ENCODE measurements around the gene CGNL1.

The CGNL1 gene

DNA sequence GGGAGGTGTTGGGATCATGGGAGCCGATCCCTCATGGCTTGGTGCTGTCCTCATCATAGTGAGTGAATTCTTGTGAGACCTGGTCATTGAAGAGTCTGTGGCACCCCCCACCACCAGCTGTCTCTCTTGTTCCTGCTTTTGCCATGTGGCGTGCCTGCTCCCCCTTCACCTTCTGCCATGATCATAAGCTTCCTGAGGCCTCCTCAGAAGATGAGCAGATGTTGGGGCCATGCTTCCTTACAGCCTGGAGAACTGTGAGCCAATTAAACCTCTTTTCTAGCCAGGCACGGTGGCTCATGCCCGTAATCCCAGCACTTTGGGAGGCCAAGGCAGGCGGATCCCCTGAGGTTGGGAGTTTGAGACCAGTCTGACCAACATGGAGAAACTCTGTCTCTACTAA, 37.0 kb upstream of the CGNL1 start:
- TF ChIP-seq SIN3A (IDR thresholded peaks at IDR 0.05; ENCODE audit: borderline replicate concordance, insufficient read depth, low read length) (no peak), POLR2AphosphoS5 (IDR thresholded peaks at IDR 0.05; ENCODE audit: low read depth, low read length) (no peak), TAF1 (IDR thresholded peaks at IDR 0.05; ENCODE audit: borderline replicate concordance, insufficient read depth, low read length) (no peak), FOXP2 (optimal IDR thresholded peaks at IDR 0.05; ENCODE audit: borderline replicate concordance, extremely low read depth, extremely low read length, insufficient read depth) (no peak)
- TF ChIP-seq, protein P1, sequence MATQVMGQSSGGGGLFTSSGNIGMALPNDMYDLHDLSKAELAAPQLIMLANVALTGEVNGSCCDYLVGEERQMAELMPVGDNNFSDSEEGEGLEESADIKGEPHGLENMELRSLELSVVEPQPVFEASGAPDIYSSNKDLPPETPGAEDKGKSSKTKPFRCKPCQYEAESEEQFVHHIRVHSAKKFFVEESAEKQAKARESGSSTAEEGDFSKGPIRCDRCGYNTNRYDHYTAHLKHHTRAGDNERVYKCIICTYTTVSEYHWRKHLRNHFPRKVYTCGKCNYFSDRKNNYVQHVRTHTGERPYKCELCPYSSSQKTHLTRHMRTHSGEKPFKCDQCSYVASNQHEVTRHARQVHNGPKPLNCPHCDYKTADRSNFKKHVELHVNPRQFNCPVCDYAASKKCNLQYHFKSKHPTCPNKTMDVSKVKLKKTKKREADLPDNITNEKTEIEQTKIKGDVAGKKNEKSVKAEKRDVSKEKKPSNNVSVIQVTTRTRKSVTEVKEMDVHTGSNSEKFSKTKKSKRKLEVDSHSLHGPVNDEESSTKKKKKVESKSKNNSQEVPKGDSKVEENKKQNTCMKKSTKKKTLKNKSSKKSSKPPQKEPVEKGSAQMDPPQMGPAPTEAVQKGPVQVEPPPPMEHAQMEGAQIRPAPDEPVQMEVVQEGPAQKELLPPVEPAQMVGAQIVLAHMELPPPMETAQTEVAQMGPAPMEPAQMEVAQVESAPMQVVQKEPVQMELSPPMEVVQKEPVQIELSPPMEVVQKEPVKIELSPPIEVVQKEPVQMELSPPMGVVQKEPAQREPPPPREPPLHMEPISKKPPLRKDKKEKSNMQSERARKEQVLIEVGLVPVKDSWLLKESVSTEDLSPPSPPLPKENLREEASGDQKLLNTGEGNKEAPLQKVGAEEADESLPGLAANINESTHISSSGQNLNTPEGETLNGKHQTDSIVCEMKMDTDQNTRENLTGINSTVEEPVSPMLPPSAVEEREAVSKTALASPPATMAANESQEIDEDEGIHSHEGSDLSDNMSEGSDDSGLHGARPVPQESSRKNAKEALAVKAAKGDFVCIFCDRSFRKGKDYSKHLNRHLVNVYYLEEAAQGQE (IDR thresholded peaks at IDR 0.05; ENCODE audit: insufficient read depth in 1 of 2, low read depth in 2 of 2, low read length in 2 of 2): no peak

DNA sequence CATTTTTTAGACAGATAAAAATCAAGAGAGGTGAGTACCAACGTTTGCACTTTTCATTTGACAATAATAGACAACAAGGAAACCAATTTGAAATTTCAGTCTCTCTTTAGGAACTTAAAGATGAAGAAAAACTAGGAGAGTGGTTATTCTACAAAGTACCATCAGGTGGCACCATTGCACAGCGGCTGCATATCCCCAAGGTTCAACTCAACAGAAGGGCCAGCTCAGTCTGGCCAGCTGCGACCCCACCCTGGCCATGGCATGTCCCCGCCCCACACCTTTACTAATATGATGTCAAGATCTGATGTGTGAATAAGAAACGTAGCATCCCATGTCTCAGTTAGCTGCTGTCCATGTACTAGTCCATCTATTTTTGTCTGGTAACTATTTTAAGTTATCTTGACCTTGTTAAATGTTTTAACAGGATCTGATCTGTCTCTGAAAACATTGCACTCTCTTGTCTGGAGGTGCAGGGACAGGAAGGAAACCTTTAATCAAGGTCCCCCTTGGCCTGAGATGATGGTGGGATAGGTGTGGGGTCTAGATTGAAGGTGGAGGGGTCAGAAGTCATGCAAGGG, 35.5 kb upstream of the CGNL1 start:
- no peak for TF ChIP-seq FOXP2 (optimal IDR thresholded peaks at IDR 0.05; ENCODE audit: borderline replicate concordance, extremely low read depth, extremely low read length, insufficient read depth)
- TF ChIP-seq, protein P1 (IDR thresholded peaks at IDR 0.05; ENCODE audit: insufficient read depth in 1 of 2, low read depth in 2 of 2, low read length in 2 of 2): no peak
- TF ChIP-seq POLR2AphosphoS5 (IDR thresholded peaks at IDR 0.05; ENCODE audit: low read depth, low read length): no peak
- TF ChIP-seq SIN3A (IDR thresholded peaks at IDR 0.05; ENCODE audit: borderline replicate concordance, insufficient read depth, low read length): no peak
- no peak for TF ChIP-seq TAF1 (IDR thresholded peaks at IDR 0.05; ENCODE audit: borderline replicate concordance, insufficient read depth, low read length)

DNA sequence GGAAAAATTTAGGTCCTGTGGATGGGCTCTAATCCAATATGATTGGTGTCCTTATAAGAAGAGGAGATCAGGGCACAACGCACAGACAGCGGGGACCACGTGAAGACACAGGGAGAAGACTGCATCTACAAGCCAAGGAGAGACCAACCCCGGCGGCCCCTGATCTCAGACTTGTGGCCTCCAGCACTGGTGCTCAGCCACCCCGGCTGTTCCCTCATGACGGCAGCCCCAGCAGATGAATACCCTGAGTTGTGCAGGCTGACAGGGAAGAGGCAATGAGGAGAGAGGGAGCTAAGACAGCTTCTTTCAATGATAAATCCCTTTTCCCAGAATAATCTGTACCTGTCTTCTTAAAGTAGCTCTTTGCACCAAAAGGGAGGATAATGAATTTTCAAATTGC, 33.3 kb upstream of the CGNL1 start:
- TF ChIP-seq FOXP2 (optimal IDR thresholded peaks at IDR 0.05; ENCODE audit: borderline replicate concordance, extremely low read depth, extremely low read length, insufficient read depth) (no peak), SIN3A (IDR thresholded peaks at IDR 0.05; ENCODE audit: borderline replicate concordance, insufficient read depth, low read length) (no peak), TAF1 (IDR thresholded peaks at IDR 0.05; ENCODE audit: borderline replicate concordance, insufficient read depth, low read length) (no peak)
- TF ChIP-seq, protein P1 (IDR thresholded peaks at IDR 0.05; ENCODE audit: insufficient read depth in 1 of 2, low read depth in 2 of 2, low read length in 2 of 2): no peak

DNA sequence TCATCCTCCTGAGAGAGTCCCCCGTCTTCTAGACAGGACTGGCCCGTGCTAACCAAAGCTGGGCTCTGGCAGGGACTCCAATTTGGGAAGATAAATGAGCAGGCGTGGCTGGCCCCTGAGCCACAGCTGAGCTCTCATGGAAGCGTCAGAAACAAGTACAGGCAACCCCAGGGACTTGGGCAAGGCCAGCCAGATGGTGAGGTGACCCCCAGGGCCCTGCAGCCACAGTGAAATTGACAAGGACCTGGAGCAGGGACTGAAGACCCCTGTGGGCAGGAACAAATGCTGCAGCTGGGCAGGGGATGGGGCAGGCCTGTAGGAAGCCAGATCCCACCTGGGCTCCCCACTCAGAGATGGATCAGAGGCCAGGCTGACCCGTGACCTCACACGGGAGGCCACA, 32.8 kb upstream of the CGNL1 start:
- TF ChIP-seq POLR2AphosphoS5 (IDR thresholded peaks at IDR 0.05; ENCODE audit: low read depth, low read length): no peak
- TF ChIP-seq, protein P1 (IDR thresholded peaks at IDR 0.05; ENCODE audit: insufficient read depth in 1 of 2, low read depth in 2 of 2, low read length in 2 of 2): no peak
- no peak for TF ChIP-seq FOXP2 (optimal IDR thresholded peaks at IDR 0.05; ENCODE audit: borderline replicate concordance, extremely low read depth, extremely low read length, insufficient read depth)
- TF ChIP-seq TAF1 (IDR thresholded peaks at IDR 0.05; ENCODE audit: borderline replicate concordance, insufficient read depth, low read length): no peak
- TF ChIP-seq SIN3A (IDR thresholded peaks at IDR 0.05; ENCODE audit: borderline replicate concordance, insufficient read depth, low read length): no peak

DNA sequence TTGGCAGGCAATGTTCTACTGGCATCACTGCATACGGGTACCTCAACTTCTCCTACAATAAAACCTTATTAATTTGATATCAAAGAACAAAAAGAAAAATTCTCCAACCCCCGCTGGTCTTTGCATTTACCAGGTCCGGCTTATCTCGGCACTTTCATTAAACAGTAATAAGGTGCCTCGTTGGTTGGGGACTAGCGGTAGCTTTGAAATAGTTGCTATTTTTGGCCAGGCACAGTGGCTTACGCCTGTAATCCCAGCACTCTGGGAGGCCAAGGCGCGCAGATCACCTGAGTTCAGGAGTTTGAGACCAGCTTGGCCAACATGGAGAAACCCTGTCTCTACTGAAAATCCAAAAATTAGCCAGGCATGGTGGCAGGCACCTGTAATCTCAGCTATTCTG, 32.0 kb upstream of the CGNL1 start:
- TF ChIP-seq FOXP2 (optimal IDR thresholded peaks at IDR 0.05; ENCODE audit: borderline replicate concordance, extremely low read depth, extremely low read length, insufficient read depth): no peak
- TF ChIP-seq SIN3A (IDR thresholded peaks at IDR 0.05; ENCODE audit: borderline replicate concordance, insufficient read depth, low read length): no peak
- TF ChIP-seq POLR2AphosphoS5 (IDR thresholded peaks at IDR 0.05; ENCODE audit: low read depth, low read length): no peak
- TF ChIP-seq TAF1 (IDR thresholded peaks at IDR 0.05; ENCODE audit: borderline replicate concordance, insufficient read depth, low read length): no peak
- TF ChIP-seq, protein P1 (IDR thresholded peaks at IDR 0.05; ENCODE audit: insufficient read depth in 1 of 2, low read depth in 2 of 2, low read length in 2 of 2): no peak
